Umbilical cord (tissue), 2 donors: ENCODE data around the gene PTPA. TPM values are rescaled to one million over a fixed set of nuclear protein-coding genes. Genes with fewer than 3 reads are reported as not detected.

ENCODE experiments used
- DNase-seq: peaks from one replicate; pipeline ENCODE4 v3.0.0-alpha.2; 2015; ENCODE audit warnings: low spot score
- total RNA-seq: library from RNA; depleted of rRNA; stranded (reverse); fragments of >200 nt; gene quantifications from one replicate; pipeline ENCODE4 v1.2.3, GENCODE V29; 2014; ENCODE audit warnings: low replicate concordance; ENCODE audit not compliant: insufficient read depth

PTPA gene
- total RNA-seq, 1 donor from 2014 or later, result 24.1 TPM

DNA sequence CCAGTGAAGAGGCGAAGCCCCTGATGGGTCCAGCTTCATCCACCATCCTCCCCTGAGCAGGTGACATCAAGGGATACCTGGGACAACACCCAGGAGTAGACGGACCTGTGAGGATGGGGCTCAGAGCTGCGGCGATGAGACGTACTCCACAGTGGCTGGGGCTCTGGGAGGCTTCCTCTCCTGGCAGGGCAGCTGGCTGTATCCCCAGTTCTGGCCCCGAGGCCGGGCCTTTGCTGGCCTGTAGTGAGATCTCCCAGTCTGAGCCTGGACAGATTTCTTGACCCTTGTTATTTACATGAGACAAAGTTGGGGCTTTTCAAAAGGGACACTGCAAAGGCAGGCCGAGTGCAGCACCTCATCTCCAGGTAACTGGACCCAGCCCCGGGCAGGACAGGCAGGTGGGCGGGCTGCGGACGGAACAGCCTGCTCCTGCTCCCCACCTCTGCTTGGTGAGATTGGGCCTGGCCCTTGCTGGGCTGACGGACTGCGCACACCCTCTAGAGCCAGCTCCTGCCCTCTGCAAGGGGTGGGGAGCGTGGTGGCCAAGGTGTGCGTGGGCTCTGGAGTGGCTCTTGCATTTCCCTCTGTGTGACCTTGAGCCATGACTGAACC lies 43.8 kb downstream of the PTPA start:
- DNase-seq, result no peak

- no peak for DNase-seq
These were observed 44.9 kb downstream of the PTPA start for GRCh38 chr9:129156163-129156562.

DNA sequence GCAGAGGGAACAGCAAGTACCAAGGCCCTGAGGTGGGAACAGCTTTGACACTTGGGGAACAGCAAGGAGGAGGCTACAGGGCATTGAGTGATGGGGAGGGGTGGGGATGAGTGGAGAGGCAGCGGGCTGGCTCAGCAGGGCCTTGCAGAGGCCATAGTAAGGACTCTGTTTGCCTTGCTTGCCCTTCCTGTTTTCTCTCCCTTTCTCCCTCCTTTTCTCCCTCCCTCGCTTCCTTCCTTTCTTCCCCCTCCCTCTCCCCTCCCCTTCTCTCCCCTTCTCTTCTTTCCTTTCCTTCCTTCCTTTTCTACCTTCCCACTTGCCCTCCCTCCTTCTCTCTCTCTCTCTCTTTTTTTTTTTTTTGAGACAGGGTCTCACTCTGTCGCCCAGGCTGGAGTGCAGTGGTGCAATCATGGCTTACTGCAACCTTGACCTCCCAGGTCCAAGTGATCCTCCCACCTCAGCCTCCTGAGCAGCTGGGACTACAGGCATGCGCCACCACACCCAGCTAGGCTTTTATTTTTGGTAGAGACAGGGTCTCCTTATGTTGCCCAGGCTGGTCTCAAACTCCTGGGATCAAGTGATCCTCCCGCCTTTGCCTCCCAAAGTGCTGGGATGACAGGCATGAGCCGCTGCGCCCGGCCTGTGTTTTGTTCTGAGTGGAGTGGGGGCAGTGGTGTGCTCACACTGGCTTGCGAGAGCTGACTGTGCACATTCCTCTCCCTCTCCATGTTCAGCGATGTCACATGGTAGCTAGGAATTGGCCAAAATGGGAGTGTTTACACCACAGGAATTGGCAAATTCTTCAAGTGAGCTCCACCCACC lies 49.7 kb downstream of the PTPA start:
- DNase-seq, result no peak

DNA sequence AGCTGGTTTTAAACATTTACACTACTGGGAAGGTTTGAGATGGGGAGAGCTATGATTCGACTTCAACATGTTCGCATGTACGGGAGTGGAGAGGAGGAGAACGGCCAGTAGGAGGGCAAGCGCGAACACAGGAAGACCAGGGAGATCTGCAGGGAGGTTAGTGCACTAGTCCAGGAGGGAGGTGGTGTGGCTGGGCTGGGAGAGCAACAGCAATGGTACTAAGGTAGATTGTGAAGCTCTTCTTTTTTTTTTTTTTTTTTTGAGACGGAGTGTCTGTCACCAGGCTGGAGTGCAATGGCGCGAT lies 50.3 kb downstream of the PTPA start:
- DNase-seq, result no peak

DNA sequence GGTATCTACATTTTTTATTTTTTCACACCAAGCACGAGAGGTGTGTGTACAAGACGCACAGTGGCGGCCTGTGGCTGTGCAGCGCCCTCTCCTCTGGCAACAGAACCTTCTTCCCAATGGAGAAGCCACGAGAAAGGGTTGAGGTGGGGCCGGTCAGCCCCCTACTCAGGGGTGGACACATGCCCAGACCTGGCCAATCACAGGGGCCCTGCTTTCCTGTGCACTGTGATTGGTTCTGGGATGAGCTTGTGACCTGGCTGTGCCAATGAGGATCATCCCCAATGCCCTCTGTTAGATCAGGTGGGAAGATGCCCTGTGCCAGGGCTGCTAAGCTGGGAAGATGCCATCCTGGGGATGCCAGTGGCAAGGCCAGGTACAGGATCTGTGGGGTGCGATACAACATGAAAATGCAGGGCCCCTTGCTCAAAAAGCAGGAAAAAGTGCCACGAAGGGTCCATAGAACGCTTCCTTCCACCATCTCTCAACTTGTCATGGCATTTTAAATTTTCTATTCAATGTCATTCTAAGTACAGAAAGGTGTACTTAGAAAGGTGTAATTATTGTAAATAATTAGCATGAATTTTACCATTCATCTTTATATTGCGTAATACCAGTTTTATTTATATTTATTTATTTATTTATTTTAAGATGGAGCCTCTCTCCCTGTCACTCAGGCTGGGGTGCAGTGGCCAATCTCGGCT lies 51.4 kb downstream of the PTPA start:
- no peak for DNase-seq

DNA sequence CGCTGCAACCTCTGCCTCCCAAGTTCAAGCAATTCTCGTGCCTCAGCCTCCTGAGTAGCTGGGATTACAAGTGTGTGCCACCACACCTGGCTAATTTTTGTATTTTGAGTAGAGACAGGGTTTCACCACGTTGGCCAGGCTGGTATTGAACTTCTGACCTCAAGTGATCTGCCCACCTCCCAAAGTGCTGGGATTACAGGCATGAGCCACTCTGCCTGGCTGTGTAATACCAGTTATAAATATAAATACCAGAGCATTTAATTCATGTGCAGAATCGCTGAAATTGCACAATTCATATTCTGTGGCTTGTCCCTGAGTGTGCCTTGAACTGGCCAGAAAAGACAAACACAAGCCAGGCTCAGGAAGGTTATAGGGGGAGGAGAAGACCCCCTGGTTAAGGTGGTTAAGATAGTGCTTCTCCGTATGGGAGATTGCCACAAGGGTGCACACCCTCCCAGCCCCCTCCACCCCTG lies 52.0 kb downstream of the PTPA start:
- DNase-seq, result peak; percentile 52

GRCh38 chr9:129163753-129164152 lies 52.5 kb downstream of the PTPA start:
- DNase-seq, result no peak

DNA sequence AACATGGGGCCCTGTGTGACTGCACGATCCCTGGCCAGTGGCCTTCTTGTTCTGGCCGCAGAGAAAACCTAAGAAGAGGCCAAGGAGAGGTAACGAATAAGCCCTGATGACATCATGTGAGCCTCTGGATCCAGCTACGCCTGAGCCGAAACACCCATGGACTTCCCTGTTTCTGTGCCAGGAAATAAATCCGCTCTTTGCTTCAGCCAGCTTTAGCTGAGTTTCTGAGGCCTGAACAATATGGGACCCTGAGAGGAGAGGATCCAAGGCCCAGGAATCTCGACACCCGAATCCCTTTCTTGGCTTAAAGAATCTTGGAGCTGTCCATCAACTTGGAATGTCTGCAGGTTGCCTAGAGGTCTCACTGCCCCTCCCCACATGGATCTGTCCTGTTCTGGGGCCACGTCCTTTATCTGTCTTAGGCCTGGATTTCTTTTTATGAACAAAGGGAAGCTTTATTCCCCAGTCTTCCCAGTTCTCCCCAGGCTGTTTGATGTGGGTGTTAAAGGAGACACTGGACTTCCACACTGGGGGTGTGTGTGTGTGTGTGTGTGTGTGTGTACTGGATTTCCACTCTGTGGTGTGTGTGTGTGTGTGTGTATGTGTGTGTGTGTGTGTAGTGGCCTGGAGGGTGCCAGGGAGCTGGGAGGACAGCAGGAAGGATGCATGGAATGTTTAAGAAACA lies 53.2 kb downstream of the PTPA start:
- peak; percentile 97 for DNase-seq

DNA sequence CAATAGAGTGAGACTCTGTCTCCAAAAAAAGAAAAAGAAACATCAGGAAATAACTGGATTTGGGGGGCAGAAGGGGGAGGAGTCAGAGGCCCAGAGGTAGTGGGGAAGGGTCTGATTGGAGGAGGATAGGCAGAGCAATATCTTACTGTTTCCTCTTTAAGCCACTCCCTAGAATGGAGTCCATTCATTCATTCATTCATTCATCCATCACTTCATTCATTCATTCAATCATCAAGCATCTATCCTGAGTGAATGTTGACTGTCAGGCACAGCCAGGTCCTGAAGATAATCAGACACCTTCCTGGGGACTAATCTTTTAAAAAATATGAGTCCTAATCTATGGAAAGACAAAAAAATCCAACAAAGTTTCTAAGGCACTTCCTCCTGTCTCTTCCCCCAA lies 54.0 kb downstream of the PTPA start:
- DNase-seq, result no peak

GRCh38 chr9:129166623-129167557 lies 55.7 kb downstream of the PTPA start:
- DNase-seq, result peak; percentile 90

DNA sequence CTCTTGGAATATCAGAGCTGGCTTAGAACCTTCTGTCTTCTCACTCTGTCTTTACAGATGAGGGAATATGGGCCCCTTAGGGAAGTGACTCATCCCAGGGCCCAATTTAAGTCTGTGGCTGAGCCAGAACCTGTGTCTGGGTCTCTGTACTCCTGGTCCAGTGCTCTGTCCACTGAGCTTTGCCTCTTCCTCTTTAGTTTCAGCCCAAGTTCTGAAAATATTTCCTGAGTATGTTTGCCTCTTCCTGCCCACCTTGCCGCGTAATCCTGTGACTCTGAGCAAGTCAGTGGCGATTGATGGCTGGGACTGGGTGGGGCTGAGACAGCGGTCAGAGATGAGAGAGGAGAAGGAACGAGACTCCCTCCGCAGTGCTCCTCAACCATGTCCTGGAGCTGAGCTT lies 59.0 kb downstream of the PTPA start:
- no peak for DNase-seq

- no peak for DNase-seq
These were observed 61.0 kb downstream of the PTPA start for GRCh38 chr9:129171993-129172751.

DNA sequence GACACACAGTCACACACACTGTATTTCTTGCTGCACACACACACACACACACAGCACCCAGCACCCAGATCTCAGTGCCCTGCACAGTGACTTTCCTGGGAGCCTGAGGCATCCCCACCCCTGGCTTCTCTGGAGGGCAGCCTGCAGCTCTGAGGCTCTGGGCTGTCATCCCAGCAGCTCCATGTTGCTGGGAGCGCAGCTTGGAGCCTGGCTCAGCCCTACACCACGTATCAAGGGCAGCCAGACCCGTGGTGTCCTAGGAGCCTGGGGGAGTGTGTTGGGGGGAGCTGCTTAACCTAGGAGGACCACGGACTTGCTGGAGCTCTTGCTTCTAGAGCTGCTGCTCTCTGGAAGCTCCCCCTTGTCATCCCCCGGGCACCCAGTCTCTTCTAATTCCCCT lies 61.6 kb downstream of the PTPA start:
- DNase-seq, result peak; percentile 50

DNA sequence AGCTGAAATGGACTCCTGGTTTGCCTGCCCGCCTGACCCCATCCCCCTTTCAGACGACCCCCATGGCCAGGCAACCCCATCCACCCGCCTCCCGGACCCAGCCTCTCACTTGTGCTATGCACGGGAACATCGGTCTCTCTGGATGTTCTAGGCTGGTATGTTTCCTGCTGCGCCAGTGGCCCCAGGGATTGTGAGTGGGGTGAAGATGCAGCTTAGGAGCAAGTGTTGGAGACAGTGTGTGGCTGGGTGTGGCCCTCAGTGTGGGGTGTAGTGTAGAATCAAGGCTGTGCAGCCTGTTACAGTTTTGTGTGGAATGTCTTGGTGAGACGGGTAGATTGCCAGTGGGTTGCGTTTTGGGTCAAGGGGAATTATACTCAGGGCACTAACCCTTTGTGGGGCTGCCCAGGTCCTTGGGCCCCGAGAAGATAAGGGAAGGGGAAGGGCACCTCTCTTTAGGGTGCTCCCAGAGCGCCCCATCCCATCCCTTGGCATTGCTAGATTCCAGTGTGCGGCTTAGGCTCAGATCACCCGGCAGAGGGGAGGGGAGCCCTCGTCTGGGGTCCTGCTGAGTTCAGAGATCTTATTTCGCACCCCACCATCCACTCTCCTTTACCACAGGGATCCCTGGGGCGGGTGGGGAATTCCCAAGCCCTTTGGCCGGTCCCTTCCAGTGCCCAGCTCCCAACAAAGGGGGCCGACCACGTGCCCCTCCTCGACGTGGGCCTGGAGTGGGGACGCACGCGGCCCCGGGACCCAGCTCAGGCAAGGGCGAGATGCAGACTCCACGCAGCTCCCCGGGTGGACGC lies 62.3 kb downstream of the PTPA start:
- peak; percentile 36 for DNase-seq

- DNase-seq, result peak; percentile 96
These were observed 63.0 kb downstream of the PTPA start for GRCh38 chr9:129174102-129174723.

GRCh38 chr9:129174724-129175514 lies 63.7 kb downstream of the PTPA start:
- DNase-seq, result peak; percentile 97

DNA sequence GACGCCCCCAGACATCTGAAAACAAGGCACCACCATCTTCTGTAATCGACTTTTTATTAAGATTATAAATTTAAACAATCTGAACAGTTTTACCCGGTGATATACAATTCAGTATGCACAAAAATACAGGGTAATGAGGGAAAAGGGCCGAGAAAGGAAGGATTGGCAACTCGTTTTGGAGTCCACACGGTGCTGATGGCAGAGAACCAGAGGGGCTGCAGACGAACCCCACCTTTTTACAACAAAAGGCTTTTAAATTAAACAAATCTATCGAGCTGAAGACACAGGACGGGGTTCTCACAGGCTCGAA lies 64.3 kb downstream of the PTPA start:
- no peak for DNase-seq
